ENCODE measurements around the gene HOXD10.

Gene HOXD10

GRCh38 chr2:176164611-176165369 lies 48.2 kb downstream of the HOXD10 start:
- TF ChIP-seq CTCF (IDR thresholded peaks at IDR 0.05; ENCODE audit: low read depth, low read length) = no peak
- no peak overlapping the region for H3K4me3 ChIP-seq (ENCODE audit: low read depth, low read length)
- in situ Hi-C loops (cut with HindIII; ENCODE audit: low sequenced_read_pairs) = no loop called here
- no peak for DNase-seq (ENCODE audit: low read depth, low spot score)

- no peak overlapping the region for H3K4me3 ChIP-seq (ENCODE audit: low read depth, low read length)
- in situ Hi-C loops (cut with HindIII; ENCODE audit: low sequenced_read_pairs) = no loop called here
These were observed 48.9 kb downstream of the HOXD10 start for GRCh38 chr2:176165370-176166050.

GRCh38 chr2:176166272-176166671 lies 49.7 kb downstream of the HOXD10 start:
- no peak overlapping the region for H3K4me3 ChIP-seq (ENCODE audit: low read depth, low read length)
- no peak for DNase-seq (ENCODE audit: low read depth, low spot score)
- in situ Hi-C loops (cut with HindIII; ENCODE audit: low sequenced_read_pairs) = no loop called here
- no peak for TF ChIP-seq CTCF (IDR thresholded peaks at IDR 0.05; ENCODE audit: low read depth, low read length)

More at GRCh38 chr2:176165370-176166050, 48.9 kb downstream of the HOXD10 start:
- no peak for DNase-seq (ENCODE audit: low read depth, low spot score)
- TF ChIP-seq CTCF (IDR thresholded peaks at IDR 0.05; ENCODE audit: low read depth, low read length) = no peak

- in situ Hi-C loops (cut with HindIII; ENCODE audit: low sequenced_read_pairs) = no loop called here
- TF ChIP-seq CTCF (IDR thresholded peaks at IDR 0.05; ENCODE audit: low read depth, low read length) = no peak
- DNase-seq (ENCODE audit: low read depth, low spot score) = no peak
- no peak overlapping the region for H3K4me3 ChIP-seq (ENCODE audit: low read depth, low read length)
These were observed 50.8 kb downstream of the HOXD10 start for GRCh38 chr2:176167398-176167797.

GRCh38 chr2:176169181-176169580 lies 52.6 kb downstream of the HOXD10 start:
- DNase-seq (ENCODE audit: low read depth, low spot score) = no peak
- in situ Hi-C loops (cut with HindIII; ENCODE audit: low sequenced_read_pairs) = no loop called here
- TF ChIP-seq CTCF (IDR thresholded peaks at IDR 0.05; ENCODE audit: low read depth, low read length) = no peak
- H3K4me3 ChIP-seq (ENCODE audit: low read depth, low read length) = no peak overlapping the region
